ENCODE data around the gene SNX32.

- TF ChIP-seq CTCF (conservative IDR thresholded peaks at IDR 0.05; ENCODE audit: low read length) (no peak), EZH2phosphoT487 (IDR thresholded peaks at IDR 0.05; ENCODE audit: borderline replicate concordance) (no peak)
Observed at GRCh38 chr11:65854852-65855837, 21.4 kb downstream of the SNX32 start.
